H1 (cell line): ENCODE data around the gene NR4A1. TPM values are rescaled to one million over a fixed set of nuclear protein-coding genes. Genes with fewer than 3 reads are reported as not detected.
A peak's percentile ranks its signal among the peaks of the same experiment; 100 is the strongest.

ENCODE experiments used
- CTCF ChIA-PET: fragments of 300-600 bp; sonication (Branson Sonifier 250); formaldehyde crosslinking; loops from one replicate; lab custom pipeline; 2021; ENCODE audit not compliant: partially characterized antibody; lab: Charles Lee
- POLR2A ChIA-PET: fragments of 300-600 bp; sonication (Branson Sonifier 250); formaldehyde crosslinking; loops from one replicate; lab custom pipeline; 2021; ENCODE audit warnings: inconsistent platforms; ENCODE audit not compliant: partially characterized antibody; lab: Charles Lee
- DNase-seq, 2 experiments: peaks; one replicate each; pipeline versions ENCODE4 v3.0.0 to v3.0.0-alpha.2; 2010 to 2022; ENCODE audit warnings: low spot score in 2 of 2, low read depth in 1 of 2, mixed read lengths in 1 of 2
- FAIRE-seq: peaks from 2 replicates; lab custom pipeline; 2011; peaks lifted over from hg19 to GRCh38; lab: Jason Lieb, UNC
- H2AFZ ChIP-seq: 2 replicates; pipeline ENCODE4 v1.8.1; 2012; ENCODE audit warnings: low read length, inconsistent platforms
- H2AK5ac ChIP-seq: 2 replicates; pipeline ENCODE4 v1.6.1; 2013; ENCODE audit warnings: low read depth, low read length
- H2BK120ac ChIP-seq: replicated peaks from 2 replicates; pipeline ENCODE3; 2013; ENCODE audit warnings: low read depth, low read length, inconsistent platforms
- H2BK12ac ChIP-seq: 2 replicates; pipeline ENCODE4 v1.6.1; 2013; ENCODE audit warnings: low read depth, low read length
- H2BK15ac ChIP-seq: 2 replicates; pipeline ENCODE4 v1.6.1; 2013; ENCODE audit warnings: low read length
- H2BK20ac ChIP-seq: 2 replicates; pipeline ENCODE4 v1.6.1; 2013; ENCODE audit warnings: low read length
- H2BK5ac ChIP-seq: 2 replicates; pipeline ENCODE4 v1.6.1; 2013; ENCODE audit warnings: low read depth, low read length
- H3K14ac ChIP-seq: 2 replicates; pipeline ENCODE4 v1.6.1; 2013; ENCODE audit warnings: inconsistent platforms; ENCODE audit not compliant: insufficient read length
- H3K18ac ChIP-seq: 2 replicates; pipeline ENCODE4 v1.6.1; 2013; ENCODE audit warnings: low read length; ENCODE audit errors: extremely low read depth
- H3K23ac ChIP-seq: 2 replicates; pipeline ENCODE4 v1.6.1; 2013; ENCODE audit warnings: inconsistent platforms; ENCODE audit not compliant: insufficient read length
- H3K23me2 ChIP-seq: 2 replicates; pipeline ENCODE4 v1.6.1; 2013; ENCODE audit warnings: low read depth, low read length
- H3K27ac ChIP-seq: 2 replicates; pipeline ENCODE4 v1.6.1; 2011; ENCODE audit warnings: low read depth, low read length, inconsistent platforms
- H3K27me3 ChIP-seq, 4 experiments: replicated peaks in 1 of 4; 1 replicate in 1 of 4; 2 replicates in 3 of 4; pipeline versions ENCODE4 v1.6.1 to v1.8.1; 2011 to 2013; ENCODE audit warnings: low read length in 3 of 4, mild to moderate bottlenecking in 3 of 4, inconsistent platforms in 2 of 4, mixed read lengths in 2 of 4, moderate library complexity in 1 of 4; ENCODE audit not compliant: control insufficient read depth in 3 of 4, insufficient read depth in 3 of 4; ENCODE audit errors: extremely low read depth in 1 of 4
- H3K36me3 ChIP-seq, 4 experiments: 2 replicates each; pipeline versions ENCODE4 v1.6.1 to v1.8.1; 2011 to 2013; ENCODE audit warnings: mild to moderate bottlenecking in 4 of 4, low read length in 3 of 4, moderate library complexity in 2 of 4, control low read depth in 1 of 4, inconsistent platforms in 1 of 4; ENCODE audit not compliant: insufficient read depth in 4 of 4, control insufficient read depth in 2 of 4
- H3K4ac ChIP-seq: replicated peaks from 2 replicates; pipeline ENCODE3; 2013; ENCODE audit warnings: low read length, low read depth, mixed read lengths, inconsistent platforms; ENCODE audit not compliant: insufficient read length
- H3K4me1 ChIP-seq, 4 experiments: replicated peaks in 1 of 4; 1 replicate in 1 of 4; 2 replicates in 3 of 4; pipeline versions ENCODE4 v1.6.1 to v1.8.1; 2011 to 2013; ENCODE audit warnings: low read length in 3 of 4, inconsistent platforms in 2 of 4, mixed read lengths in 1 of 4; ENCODE audit not compliant: insufficient read depth in 4 of 4, control insufficient read depth in 3 of 4
- H3K4me2 ChIP-seq, 2 experiments: 2 replicates each; pipeline versions ENCODE4 v1.6.1 to v1.8.1; 2011 to 2013; ENCODE audit warnings: low read depth in 2 of 2, low read length in 2 of 2, control low read depth in 1 of 2, inconsistent platforms in 1 of 2, mild to moderate bottlenecking in 1 of 2; ENCODE audit not compliant: insufficient read depth in 1 of 2
- H3K4me3 ChIP-seq, 4 experiments: fragments of 200-600, 300-600 bp in 1 of 4; sonication (generic), shearing (Covaris generic), sonication (Bioruptor Twin) in 1 of 4; 2 replicates each; pipeline versions ENCODE4 v1.5.1 to v1.8.1; 2011 to 2016; ENCODE audit warnings: low read length in 4 of 4, low read depth in 3 of 4, control low read depth in 2 of 4, inconsistent platforms in 2 of 4, mild to moderate bottlenecking in 2 of 4, mixed read lengths in 1 of 4, moderate library complexity in 1 of 4; ENCODE audit not compliant: insufficient read depth in 2 of 4; ENCODE audit errors: extremely low read depth in 1 of 4
- H3K56ac ChIP-seq: replicated peaks from 2 replicates; pipeline ENCODE3; 2013; ENCODE audit warnings: low read depth, mild to moderate bottlenecking, mixed read lengths, low read length, inconsistent platforms; ENCODE audit not compliant: insufficient read length
- H3K79me1 ChIP-seq: 2 replicates; pipeline ENCODE4 v1.6.1; 2013; ENCODE audit warnings: low read depth, low read length, control low read depth
- H3K79me2 ChIP-seq, 2 experiments: 2 replicates each; pipeline versions ENCODE4 v1.6.1 to v1.8.1; 2012 to 2013; ENCODE audit warnings: low read length in 2 of 2, mild to moderate bottlenecking in 2 of 2, inconsistent platforms in 1 of 2; ENCODE audit not compliant: insufficient read depth in 2 of 2, control insufficient read depth in 1 of 2
- H3K9ac ChIP-seq, 4 experiments: replicated peaks in 1 of 4; 1 replicate in 1 of 4; 2 replicates in 3 of 4; pipeline versions ENCODE4 v1.6.1 to v1.8.1; 2011 to 2013; ENCODE audit warnings: low read depth in 3 of 4, low read length in 3 of 4, control low read depth in 2 of 4, mild to moderate bottlenecking in 2 of 4, moderate library complexity in 2 of 4, inconsistent platforms in 1 of 4; ENCODE audit errors: extremely low read depth in 1 of 4
- H3K9me3 ChIP-seq, 2 experiments: 2 replicates each; pipeline versions ENCODE4 v1.6.1 to v1.8.1; 2012 to 2013; ENCODE audit warnings: mild to moderate bottlenecking in 2 of 2, moderate library complexity in 2 of 2, control low read depth in 1 of 2, inconsistent platforms in 1 of 2, low read depth in 1 of 2, low read length in 1 of 2, mixed read lengths in 1 of 2; ENCODE audit not compliant: insufficient read depth in 2 of 2
- H4K20me1 ChIP-seq, 2 experiments: replicated peaks in 1 of 2; 2 replicates each; pipeline versions ENCODE3 to v1.8.1; 2011 to 2013; ENCODE audit warnings: inconsistent platforms in 2 of 2, low read length in 2 of 2, mild to moderate bottlenecking in 1 of 2; ENCODE audit not compliant: insufficient read depth in 2 of 2, control insufficient read depth in 1 of 2
- H4K5ac ChIP-seq: 2 replicates; pipeline ENCODE4 v1.6.1; 2013; ENCODE audit warnings: low read length, low read depth, mixed read lengths, inconsistent platforms; ENCODE audit not compliant: insufficient read length
- H4K8ac ChIP-seq: 2 replicates; pipeline ENCODE4 v1.8.0; 2013; ENCODE audit warnings: mild to moderate bottlenecking, moderate library complexity, low read length, inconsistent platforms; ENCODE audit not compliant: insufficient read depth; ENCODE audit errors: extremely low read depth
- H4K91ac ChIP-seq: replicated peaks from 2 replicates; pipeline ENCODE3; 2013; ENCODE audit warnings: low read length, mixed read lengths, inconsistent platforms; ENCODE audit not compliant: insufficient read length
- ASH2L ChIP-seq: fragments of 200-600, 300-600 bp; sonication (generic); IDR thresholded peaks from one replicate; pipeline ENCODE4 v1.7.1; 2017; ENCODE audit warnings: low read length
- HDAC2 ChIP-seq, 2 experiments: fragments of 300-600 bp in 1 of 2; sonication (generic) in 1 of 2; IDR thresholded peaks; 2 replicates each; pipeline ENCODE4 v1.6.1; 2011 to 2012; ENCODE audit warnings: low read depth in 2 of 2, low read length in 2 of 2, mild to moderate bottlenecking in 2 of 2, moderate library complexity in 2 of 2, borderline replicate concordance in 1 of 2, inconsistent platforms in 1 of 2
- KDM4A ChIP-seq: IDR thresholded peaks from one replicate; pipeline ENCODE4 v1.7.1; 2012; ENCODE audit warnings: low read depth, mild to moderate bottlenecking, moderate library complexity, low read length, inconsistent platforms; ENCODE audit not compliant: severe bottlenecking
- MAFK ChIP-seq: IDR thresholded peaks from 2 replicates; pipeline ENCODE4 v1.6.1; 2012; ENCODE audit warnings: low read depth, mild to moderate bottlenecking, improper control_type of control experiment, low read length
- POLR2A ChIP-seq, 2 experiments: IDR thresholded peaks; 1 replicate in 1 of 2; 2 replicates in 1 of 2; pipeline ENCODE4 v1.6.1; 2011; ENCODE audit warnings: low read depth in 2 of 2, low read length in 2 of 2, mild to moderate bottlenecking in 2 of 2; ENCODE audit errors: control extremely low read depth in 1 of 2
- RAD21 ChIP-seq, 2 experiments: IDR thresholded peaks in 1 of 2; conservative IDR thresholded peaks in 1 of 2; 2 replicates each; pipeline ENCODE4 v1.6.1; 2011; ENCODE audit warnings: low read depth in 2 of 2, low read length in 2 of 2, improper control_type of control experiment in 1 of 2, inconsistent platforms in 1 of 2, mild to moderate bottlenecking in 1 of 2, moderate library complexity in 1 of 2
- SUZ12 ChIP-seq: fragments of 200-600 bp; sonication (generic); IDR thresholded peaks from 2 replicates; pipeline ENCODE4 v1.6.1; 2012; ENCODE audit warnings: mild to moderate bottlenecking, inconsistent platforms, low read length, moderate library complexity, mixed read lengths
- TAF1 ChIP-seq: IDR thresholded peaks from 2 replicates; pipeline ENCODE4 v1.6.1; 2011; ENCODE audit warnings: mild to moderate bottlenecking, low read depth, low read length
- TBP ChIP-seq: IDR thresholded peaks from 2 replicates; pipeline ENCODE4 v1.6.1; 2011; ENCODE audit warnings: low read depth, low read length, improper control_type of control experiment
- YY1 ChIP-seq: IDR thresholded peaks from 2 replicates; pipeline ENCODE4 v1.6.1; 2011; ENCODE audit warnings: low read depth, mild to moderate bottlenecking, low read length
- WGBS, 2 experiments: shearing (Covaris generic) in 1 of 2; methylation state at CpG; one replicate each; pipeline versions ENCODE4 v1.1.6 to v1.1.7; 2013 to 2015; ENCODE audit warnings: low lambda C conversion rate in 2 of 2, mixed read lengths in 2 of 2, inconsistent platforms in 1 of 2, low coverage in 1 of 2, missing lambda C conversion rate in 1 of 2; ENCODE audit not compliant: insufficient replicate concordance in 2 of 2, insufficient coverage in 1 of 2, insufficient read length in 1 of 2; ENCODE audit errors: extremely low coverage in 1 of 2, missing lambda C conversion rate in 1 of 2; 5-methylcytosine and 5-hydroxymethylcytosine counted together
- polyA plus RNA-seq, 7 experiments: library from polyadenylated mRNA; depleted of rRNA in 3 of 7; stranded (reverse) in 5 of 7; unstranded in 2 of 7; fragments of >200 nt in 5 of 7; fragments of 200-250 nt in 2 of 7; gene quantifications; 1 replicate in 5 of 7; 2 replicates in 1 of 7; 4 replicates in 1 of 7; pipeline versions ENCODE4 v1.2.1 to v1.2.3, GENCODE V29; 2011 to 2013; ENCODE audit warnings: missing spikeins in 2 of 7, mixed read lengths in 2 of 7
- total RNA-seq: library from RNA; stranded (reverse); fragmentation: NEBNext Ultra II Directional; extraction: Animal tissue kit (Norgen Biotek cat#: 25700); gene quantifications from 2 replicates; pipeline ENCODE4 v1.2.1, GENCODE V29; 2021

Gene NR4A1
- total and polyA plus RNA-seq, 2 of the 8 experiments (the other 6 are each of a cell fraction or from before 2014, with no cell fraction given), result 18.7 to 23.3 TPM

GRCh38 chr12:52079576-52080402, 28.5 kb downstream of the NR4A1 start, which contains the start of gene SMIM41:
SMIM41 (plus strand) TSS chr12:52079704; CDS start chr12:52079780, 76 bp downstream.
- no peaks in the 10 kb centered on the region for H3K9me3 ChIP-seq
- DNase-seq (peak in 1 of 2 experiments; percentile 67), FAIRE-seq (no peak)
- peaks cover 0 to 14% (median 1%) of the 10 kb centered on the region in 4 experiments; a peak in 5 of 7 replicates for H3K27me3 ChIP-seq
- no peak within 1 kb of the TSS for H3K56ac ChIP-seq
- H4K5ac ChIP-seq, result no peak within 1 kb of the TSS
- H4K91ac ChIP-seq, result no peak within 1 kb of the TSS
- H3K79me1 ChIP-seq, result peaks cover 6% of the 10 kb centered on the region
- H2AK5ac ChIP-seq, result peak within 1 kb of the TSS; percentile 10; the same call in 1 of the 2 replicates
- no peak within 1 kb of the TSS for H2AFZ ChIP-seq
- peaks cover 8% of the 10 kb centered on the region; the same call in 1 of the 2 replicates for H3K23me2 ChIP-seq
- H2BK15ac ChIP-seq, result no peak within 1 kb of the TSS
- no peak within 1 kb of the TSS for H2BK20ac ChIP-seq
- H3K18ac ChIP-seq, result no peak within 1 kb of the TSS; the same call in none of the 2 replicates
- no peak within 1 kb of the TSS for H2BK12ac ChIP-seq
- peak within 1 kb of the TSS; percentile 20 to 56 (median 40) for H3K4me3 ChIP-seq
- H2BK5ac ChIP-seq, result peak within 1 kb of the TSS; percentile 56; the same call in 1 of the 2 replicates
- peak within 1 kb of the TSS; percentile 78; the same call in 1 of the 2 replicates for H4K8ac ChIP-seq
- no peak within 1 kb of the TSS for H3K4ac ChIP-seq
- no peak within 1 kb of the TSS for H3K14ac ChIP-seq
- H3K36me3 ChIP-seq, result peaks cover 6 to 20% (median 12%) of the 10 kb centered on the region in 4 experiments; a peak in 7 of 8 replicates
- H3K4me1 ChIP-seq, result peaks cover 5 to 37% (median 14%) of the 10 kb centered on the region in 4 experiments; a peak in 6 of 7 replicates
- peak within 1 kb of the TSS in 3 of 4 experiments; percentile 24 to 37 (median 34); a peak in 4 of 7 replicates for H3K9ac ChIP-seq
- CTCF ChIA-PET, result interaction anchor here (0.7 to 34.1 kb wide), 20 partner anchors 9 to 256 kb away, joined by 3 to 1022 read pairs (median 6); partner anchors contain the start of genes ACVRL1 and ATG101
- no peak within 1 kb of the TSS for H3K27ac ChIP-seq
- no peak within 1 kb of the TSS for H3K23ac ChIP-seq
- peaks cover 0 to 2% of the 10 kb centered on the region in 2 experiments; a peak in 1 of 4 replicates for H3K79me2 ChIP-seq
- H3K4me2 ChIP-seq, result peak within 1 kb of the TSS; percentile 55 to 67
- no peak within 1 kb of the TSS for H2BK120ac ChIP-seq
- 29% methylated on average over 58 of the region's 87 CpGs; no CpG with 5 or more reads in 1 of the 2 experiments for WGBS, 2 experiments
- peaks cover 3 to 20% of the 10 kb centered on the region in 2 experiments for H4K20me1 ChIP-seq
- POLR2A ChIA-PET, result interaction anchor here (0.5 to 7.7 kb wide), 18 partner anchors 8 to 143 kb away, joined by 3 to 82 read pairs (median 6); partner anchors contain the start of genes ATG101 and NR4A1
- TF ChIP-seq KDM4A (peak; percentile 49), TBP (peak; percentile 61; the same call in 1 of the 2 replicates), YY1 (no peak), ASH2L (peak; percentile 43), POLR2A (IDR thresholded peaks at IDR 0.05; ENCODE audit: control extremely low read depth in 1 of 2, low read depth in 2 of 2, low read length in 2 of 2) (peak in 1 of 2 experiments; percentile 32; a peak in 1 of 3 replicates), MAFK (no peak), TAF1 (peak; percentile 77), HDAC2 (IDR thresholded peaks at IDR 0.05; ENCODE audit: borderline replicate concordance in 1 of 2, low read depth in 2 of 2, low read length in 2 of 2) (0 out of 4 replicates have a peak, but pooled peaks of 1 of the 2 experiments have one; percentile 37), RAD21 (IDR thresholded peaks at IDR 0.05 in 1 of 2, conservative IDR thresholded peaks at IDR 0.05 in 1 of 2; ENCODE audit: low read depth in 2 of 2, low read length in 2 of 2) (0 out of 4 replicates have a peak, but pooled peaks of 1 of the 2 experiments have one; percentile 6), SUZ12 (no peak)
